Peyer's patch (tissue), 4 donors: ENCODE data around the gene KRTAP4-1. TPM values are rescaled to one million over a fixed set of nuclear protein-coding genes. Genes with fewer than 3 reads are reported as not detected.
"Not testable (repeated sequence)": the region's sequence is repeated elsewhere in the genome, so short reads cannot be mapped to it uniquely, and the experiment has no call there.

Source experiments
- DNase-seq, 3 donors: peaks; one replicate each; pipeline ENCODE4 v3.0.0-alpha.2; 2017 to 2019
- H3K27ac ChIP-seq, 4 donors: fragments of 200-600 bp; sonication (generic); one replicate each; pipeline ENCODE4 v1.5.1; 2016 to 2019
- H3K27me3 ChIP-seq, 2 donors: fragments of 200-600 bp; sonication (generic); one replicate each; pipeline ENCODE4 v1.5.1; 2019
- H3K36me3 ChIP-seq, 3 donors: fragments of 200-600 bp; sonication (generic); one replicate each; pipeline ENCODE4 v1.5.1; 2016 to 2019
- H3K4me1 ChIP-seq, 4 donors: fragments of 200-600 bp; sonication (generic); one replicate each; pipeline ENCODE4 v1.5.1; 2016 to 2019
- H3K4me3 ChIP-seq, 4 donors: fragments of 200-600 bp; sonication (generic); 1 replicate in 3 of 4; 2 replicates in 1 of 4; pipeline ENCODE4 v1.5.1; 2016 to 2019; ENCODE audit warnings: mild to moderate bottlenecking in 1 of 4
- H3K9me3 ChIP-seq, 4 donors: fragments of 200-600 bp; sonication (generic); one replicate each; pipeline ENCODE4 v1.5.1; 2016 to 2019; ENCODE audit warnings: mild to moderate bottlenecking in 1 of 4
- CTCF ChIP-seq, 6 experiments: fragments of 450-650 bp in 4 of 6; fragments of 200-600 bp in 2 of 6; sonication (generic) in 1 of 6; IDR thresholded peaks; one replicate each; pipeline ENCODE4 v1.5.1; 2017 to 2019; ENCODE audit warnings: antibody characterized with exemption in 6 of 6, mild to moderate bottlenecking in 3 of 6, moderate library complexity in 1 of 6
- POLR2A ChIP-seq, 2 donors: fragments of 450-650 bp; IDR thresholded peaks; one replicate each; pipeline ENCODE4 v1.5.1; 2017; ENCODE audit warnings: antibody characterized with exemption in 2 of 2, mild to moderate bottlenecking in 2 of 2, moderate library complexity in 2 of 2
- small RNA-seq, 2 donors: library from RNA; depleted of rRNA; stranded (forward); fragments of <200 nt; gene quantifications; one replicate each; pipeline ENCODE3, GENCODE V24; 2016
- total RNA-seq, 4 donors: library from RNA; depleted of rRNA; stranded (reverse); fragments of >200 nt; gene quantifications; one replicate each; pipeline ENCODE4 v1.1.0, GENCODE V29; 2016

Gene KRTAP4-1
- total RNA-seq, 4 donors from 2014 or later = not detected

DNA sequence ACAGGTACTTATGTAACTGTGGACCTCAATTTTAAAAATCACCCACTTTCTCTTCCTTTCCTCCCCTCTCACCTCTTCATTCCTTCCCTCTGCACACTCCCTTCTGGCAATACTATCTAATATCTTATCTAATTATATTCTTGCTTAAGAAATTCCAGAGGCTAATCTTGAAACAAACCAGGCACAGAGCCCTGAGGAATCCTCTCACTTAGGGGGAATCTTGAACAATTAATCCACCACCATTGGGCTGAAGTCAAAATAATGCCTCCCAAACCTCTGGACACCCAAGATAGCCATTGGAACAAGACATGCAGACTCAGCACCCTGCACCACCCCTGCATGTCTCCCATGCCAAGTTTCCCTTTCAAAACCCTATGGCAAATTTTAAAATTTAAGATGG, 43.4 kb downstream of the KRTAP4-1 start:
- DNase-seq = no peak
- Histone ChIP-seq H3K27me3 (no peaks in the 10 kb centered on the region), H3K27ac (no peak overlapping the region), H3K9me3 (peaks cover 0 to 9% (median 1%) of the 10 kb centered on the region in 4 donors), H3K36me3 (no peaks in the 10 kb centered on the region), H3K4me3 (no peak overlapping the region), H3K4me1 (no peaks in the 10 kb centered on the region)
- TF ChIP-seq CTCF (IDR thresholded peaks at IDR 0.05) (no peak), POLR2A (IDR thresholded peaks at IDR 0.05) (no peak)

DNA sequence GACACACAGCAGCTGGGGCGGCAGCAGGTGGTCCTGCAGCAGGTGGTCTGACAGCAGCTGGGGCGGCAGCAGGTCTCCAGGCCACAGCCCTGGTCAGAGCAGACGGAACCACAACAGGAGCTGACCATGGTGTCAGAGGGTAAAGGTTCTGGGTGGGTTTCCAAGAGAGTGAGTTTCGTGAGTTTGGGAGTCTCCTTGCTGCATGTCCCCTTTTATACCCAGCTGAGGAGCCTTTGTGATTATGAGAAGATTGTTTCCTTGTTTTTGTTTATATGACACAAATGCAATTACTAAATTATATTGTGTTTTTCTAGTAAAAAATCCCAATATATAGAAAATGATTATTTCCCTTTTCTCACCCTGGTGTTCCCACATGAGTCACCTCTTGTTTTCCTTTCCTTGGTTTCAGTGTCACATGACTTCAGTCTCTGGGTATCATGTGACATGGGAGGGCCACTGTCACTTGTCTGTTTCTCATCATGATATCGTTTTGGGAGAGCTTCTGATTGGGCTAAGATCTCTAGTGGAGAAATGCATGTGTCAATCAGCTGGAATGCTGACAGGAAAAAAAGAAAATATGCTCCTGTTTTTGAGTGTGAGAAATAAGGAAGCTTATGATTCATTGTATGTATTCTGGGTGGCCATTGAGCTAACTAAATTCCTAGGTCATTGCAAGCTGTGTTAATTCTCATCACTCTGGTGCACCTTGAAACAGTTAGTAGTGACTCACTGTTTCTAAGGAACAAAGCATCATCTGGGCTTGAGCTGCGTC, 44.2 kb downstream of the KRTAP4-1 start, which contains the start of gene KRTAP4-6:
Gene KRTAP4-6 (minus strand): TSS at position 185 of the 772 bp plus-strand sequence. CDS start 57 bp downstream, at position 128.
- no peak for DNase-seq
- no peaks in the 10 kb centered on the region for H3K27me3 ChIP-seq
- no peaks in the 10 kb centered on the region for H3K36me3 ChIP-seq
- peaks cover 0 to 9% (median 1%) of the 10 kb centered on the region in 4 donors for H3K9me3 ChIP-seq
- H3K4me1 ChIP-seq = no peaks in the 10 kb centered on the region
- TF ChIP-seq CTCF (IDR thresholded peaks at IDR 0.05) (no peak), POLR2A (IDR thresholded peaks at IDR 0.05) (no peak)
- H3K4me3 ChIP-seq = no peak within 1 kb of the TSS
- no peak within 1 kb of the TSS for H3K27ac ChIP-seq

DNA sequence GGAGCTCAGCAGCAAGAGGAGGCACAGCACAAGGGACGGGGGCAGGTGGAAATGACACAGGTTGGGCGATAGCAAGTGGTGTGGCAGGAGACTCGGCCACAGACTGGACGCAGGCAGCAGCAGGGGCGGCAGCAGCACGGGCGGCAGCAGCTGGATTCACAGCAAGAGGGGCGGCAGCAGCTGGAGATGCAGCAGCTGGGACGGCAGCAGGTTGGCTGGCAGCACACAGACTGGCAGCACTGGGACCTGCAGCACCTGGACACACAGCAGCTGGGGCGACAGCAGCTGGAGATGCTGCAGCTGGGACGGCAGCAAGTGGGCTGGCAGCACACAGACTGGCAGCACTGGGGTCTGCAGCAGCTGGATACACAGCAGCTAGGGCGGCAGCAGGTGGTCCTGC, 44.8 kb downstream of the KRTAP4-1 start:
- DNase-seq, H3K27me3 ChIP-seq, H3K4me3 ChIP-seq, H3K4me1 ChIP-seq, H3K9me3 ChIP-seq, H3K27ac ChIP-seq, H3K36me3 ChIP-seq: not testable (repeated sequence)

Small RNAs within 50 kb of the gene (small RNA-seq; reads per million reads assigned to genes)
- gene KRTAP4-17P = 0 reads per million in 2 donors

Other genes starting within 250 kb of the KRTAP4-1 start
- 1 to 10 TPM in 2 of 4 donors, not detected in 2; 1.1 to 2.5 TPM for gene KRT23, start 247.3 kb downstream of the KRTAP4-1 start, total RNA-seq
- gene KRT39, start 218.0 kb downstream of the KRTAP4-1 start, total RNA-seq = not detected
- gene KRT40, start 200.6 kb downstream of the KRTAP4-1 start, total RNA-seq = 1 to 10 TPM in 1 of 4 donors, under 1 TPM in 2, not detected in 1; 0.88 to 1.0 (median 0.94) TPM
- gene KRTAP3-3, start 190.7 kb downstream of the KRTAP4-1 start, total RNA-seq = not detected
- not detected for gene KRTAP3-2, start 185.0 kb downstream of the KRTAP4-1 start, total RNA-seq
- gene KRTAP3-1, start 175.8 kb downstream of the KRTAP4-1 start, total RNA-seq = not detected
- not detected for gene KRTAP1-5, start 157.7 kb downstream of the KRTAP4-1 start, total RNA-seq
- not detected for gene KRTAP1-4, start 154.7 kb downstream of the KRTAP4-1 start, total RNA-seq
- gene KRTAP1-3, start 150.0 kb downstream of the KRTAP4-1 start, total RNA-seq = not detected
- gene KRTAP1-1, start 143.5 kb downstream of the KRTAP4-1 start, total RNA-seq = not detected
- not detected for gene KRTAP2-1, start 137.6 kb downstream of the KRTAP4-1 start, total RNA-seq
- gene KRTAP2-2, start 129.7 kb downstream of the KRTAP4-1 start, total RNA-seq = not detected
- not detected for gene KRTAP2-3, start 124.8 kb downstream of the KRTAP4-1 start, total RNA-seq
- gene KRTAP2-4, start 119.0 kb downstream of the KRTAP4-1 start, total RNA-seq = not detected
- gene KRTAP4-7, start 100.8 kb downstream of the KRTAP4-1 start, total RNA-seq = not detected
- not detected for gene KRTAP4-8, start 86.8 kb downstream of the KRTAP4-1 start, total RNA-seq
- gene KRTAP4-16, start 82.7 kb downstream of the KRTAP4-1 start, total RNA-seq = not detected
- gene KRTAP4-9, start 79.5 kb downstream of the KRTAP4-1 start, total RNA-seq = not detected
- not detected for gene KRTAP4-11, start 66.5 kb downstream of the KRTAP4-1 start, total RNA-seq
- gene KRTAP4-12, start 60.7 kb downstream of the KRTAP4-1 start, total RNA-seq = not detected
- not detected for gene KRTAP4-6, start 44.4 kb downstream of the KRTAP4-1 start, total RNA-seq
- not detected for gene KRTAP4-5, start 35.1 kb downstream of the KRTAP4-1 start, total RNA-seq
- not detected for gene KRTAP4-4, start 24.2 kb downstream of the KRTAP4-1 start, total RNA-seq
- not detected for gene KRTAP4-3, start 16.7 kb downstream of the KRTAP4-1 start, total RNA-seq
- gene KRTAP4-2, start 6.7 kb downstream of the KRTAP4-1 start, total RNA-seq = not detected
- gene KRTAP9-1, start 5.0 kb upstream of the KRTAP4-1 start, total RNA-seq = not detected
- not detected for gene KRTAP9-2, start 41.7 kb upstream of the KRTAP4-1 start, total RNA-seq
- gene KRTAP9-3, start 47.5 kb upstream of the KRTAP4-1 start, total RNA-seq = not detected
- not detected for gene KRTAP9-8, start 53.1 kb upstream of the KRTAP4-1 start, total RNA-seq
- gene KRTAP9-4, start 64.8 kb upstream of the KRTAP4-1 start, total RNA-seq = not detected
- gene KRTAP9-9, start 70.5 kb upstream of the KRTAP4-1 start, total RNA-seq = not detected
- gene KRTAP9-6, start 80.5 kb upstream of the KRTAP4-1 start, total RNA-seq = not detected
- gene KRTAP9-7, start 90.8 kb upstream of the KRTAP4-1 start, total RNA-seq = not detected
- gene KRTAP29-1, start 117.9 kb upstream of the KRTAP4-1 start, total RNA-seq = not detected
- not detected for gene KRTAP16-1, start 124.4 kb upstream of the KRTAP4-1 start, total RNA-seq
- not detected for gene KRTAP17-1, start 130.8 kb upstream of the KRTAP4-1 start, total RNA-seq
- not detected for gene KRT33A, start 165.9 kb upstream of the KRTAP4-1 start, total RNA-seq
- gene KRT33B, start 184.9 kb upstream of the KRTAP4-1 start, total RNA-seq = not detected
- gene KRT34, start 197.4 kb upstream of the KRTAP4-1 start, total RNA-seq = not detected
- gene KRT31, start 212.7 kb upstream of the KRTAP4-1 start, total RNA-seq = not detected
- gene KRT37, start 239.7 kb upstream of the KRTAP4-1 start, total RNA-seq = not detected